ENCODE data around the gene HIPK3.
"Not testable (repeated sequence)": the region's sequence is repeated elsewhere in the genome, so short reads cannot be mapped to it uniquely, and the experiment has no call there.

HIPK3 gene

DNA sequence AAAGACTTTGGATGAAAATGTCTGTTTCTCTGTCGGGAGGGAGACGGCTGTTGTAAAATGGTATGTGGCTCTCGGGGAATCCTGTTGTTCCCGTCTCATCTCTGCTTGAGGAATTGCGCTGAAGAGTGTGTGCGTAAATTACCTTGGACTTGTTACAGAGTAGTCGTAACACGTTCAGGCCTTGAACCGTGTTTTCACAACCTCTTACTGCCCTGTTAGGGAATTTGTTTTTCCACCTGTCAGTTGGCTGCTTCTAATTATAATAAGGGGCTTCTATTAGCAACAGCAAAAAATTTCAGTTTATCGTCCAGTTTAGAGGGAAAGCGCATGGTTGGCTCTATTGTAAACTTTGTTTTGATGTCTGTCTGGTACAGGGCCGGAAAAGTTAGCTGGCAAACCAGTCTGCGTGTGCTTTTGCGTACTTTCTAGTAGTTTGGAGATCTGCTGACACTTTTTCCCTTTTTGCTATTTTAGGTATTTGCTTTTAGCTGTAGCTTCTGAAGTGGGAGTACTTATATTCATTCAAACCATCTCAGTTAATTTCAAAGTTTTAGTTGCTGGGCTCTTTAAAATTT, 1.5 kb downstream of the HIPK3 start:
- DNase-seq (ENCODE audit: low read depth), result peak; percentile 70

DNA sequence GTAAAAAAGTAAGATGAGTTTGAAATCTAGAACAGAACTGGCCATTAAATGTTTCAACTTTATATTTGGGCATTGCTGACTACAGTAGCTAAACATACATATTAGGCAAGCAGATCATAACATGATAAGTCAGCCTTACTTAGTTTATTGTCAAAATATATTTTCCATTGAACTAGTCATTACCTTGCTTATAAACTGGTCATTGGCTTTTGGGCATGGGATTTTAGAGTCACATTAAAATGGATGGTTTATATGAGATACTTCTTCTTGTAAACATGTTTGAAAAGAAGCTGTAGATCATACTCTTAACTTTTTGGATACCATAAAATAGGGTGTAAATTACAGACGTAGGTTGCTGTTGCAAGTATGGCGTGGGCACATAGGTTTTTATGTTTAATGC, 2.7 kb downstream of the HIPK3 start:
- no peak for DNase-seq (ENCODE audit: low read depth)

DNA sequence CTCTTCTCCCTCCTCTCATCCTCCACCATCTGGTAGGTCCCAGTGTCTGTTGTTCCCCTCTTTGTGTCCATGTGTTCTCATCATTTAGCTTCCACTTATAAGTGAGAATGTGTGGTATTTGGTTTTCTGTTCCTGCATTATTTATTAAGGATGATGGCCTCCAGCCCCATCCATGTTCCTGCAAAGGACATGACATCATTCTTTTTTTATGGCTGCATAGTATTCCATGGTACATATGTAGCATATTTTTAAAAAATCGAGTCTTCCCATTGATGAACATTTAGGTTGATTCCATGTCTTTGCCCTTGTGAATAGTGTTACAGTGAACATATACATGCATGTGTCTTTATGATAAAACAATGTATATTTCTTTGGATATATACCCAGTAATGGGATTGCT, 4.2 kb downstream of the HIPK3 start:
- not testable (repeated sequence) for DNase-seq (ENCODE audit: low read depth)

GRCh38 chr11:33262011-33262645, 4.9 kb downstream of the HIPK3 start:
- no peak for DNase-seq (ENCODE audit: low read depth)

GRCh38 chr11:33263549-33263948, 6.4 kb downstream of the HIPK3 start:
- DNase-seq (ENCODE audit: low read depth), result peak; percentile 46

GRCh38 chr11:33264926-33265325, 7.7 kb downstream of the HIPK3 start:
- no peak for DNase-seq (ENCODE audit: low read depth)

- peak; percentile 94 for DNase-seq (ENCODE audit: low read depth)
Measured at GRCh38 chr11:33266393-33267215, 9.4 kb downstream of the HIPK3 start.

- peak; percentile 43 for DNase-seq (ENCODE audit: low read depth)
Measured at GRCh38 chr11:33268945-33269540, 11.9 kb downstream of the HIPK3 start.

GRCh38 chr11:33269822-33270221, 12.6 kb downstream of the HIPK3 start:
- DNase-seq (ENCODE audit: low read depth), result no peak

DNA sequence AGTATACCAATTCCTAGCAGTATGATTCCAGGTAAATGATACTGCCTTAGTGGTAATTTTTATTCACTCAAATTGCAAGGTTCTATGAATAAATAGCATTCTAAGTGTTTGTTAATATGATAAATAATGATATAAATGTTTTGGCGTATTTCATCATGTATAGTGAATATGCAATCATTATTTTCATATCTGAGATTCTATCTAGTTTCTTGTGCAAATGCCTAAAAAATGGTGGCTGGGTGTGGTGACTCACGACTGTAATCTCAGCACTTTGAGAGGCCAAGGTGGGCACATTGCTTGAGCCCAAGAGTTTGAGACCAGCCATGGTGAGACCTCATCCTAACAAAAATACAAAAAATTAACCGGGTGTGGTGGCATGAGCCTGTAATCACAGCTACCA, 13.9 kb downstream of the HIPK3 start:
- no peak for DNase-seq (ENCODE audit: low read depth)

DNA sequence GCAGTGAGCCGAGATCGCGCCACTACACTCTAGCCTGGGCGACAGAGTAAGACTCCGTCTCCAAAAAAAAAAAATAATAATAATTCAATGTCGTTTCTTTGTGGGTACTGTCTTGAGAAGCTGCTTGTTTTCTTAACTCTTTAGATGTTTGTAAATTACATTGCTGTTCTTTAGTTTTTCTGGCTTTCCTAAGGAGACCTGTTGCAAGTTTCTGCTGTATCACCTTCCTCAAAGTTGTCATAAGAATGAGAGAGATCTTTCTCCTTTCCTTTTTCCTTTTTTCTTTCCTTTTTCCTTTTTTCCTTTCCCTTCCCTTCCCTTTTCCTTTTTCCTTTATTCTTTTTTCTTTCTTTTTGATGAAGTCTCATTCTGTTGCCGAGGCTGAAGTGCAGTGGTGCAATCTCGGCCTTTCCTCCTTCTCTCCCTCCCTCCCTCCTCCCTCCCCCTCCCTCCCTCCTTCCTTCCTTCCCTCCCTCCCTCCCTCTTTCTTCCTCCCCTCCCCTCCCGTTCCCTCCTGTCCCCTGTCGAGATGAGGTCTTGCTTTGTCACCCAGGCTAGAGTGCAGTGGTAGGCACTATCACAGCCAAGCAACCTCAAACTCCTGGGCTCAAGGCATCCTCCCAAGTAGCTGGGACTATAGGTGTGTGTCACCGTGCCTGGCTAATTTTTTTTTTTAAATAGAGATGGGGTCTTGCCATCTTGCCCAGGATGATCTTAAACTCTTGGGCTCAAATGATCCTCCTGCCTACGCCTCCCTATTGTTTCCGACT, 15.3 kb downstream of the HIPK3 start:
- DNase-seq (ENCODE audit: low read depth), result no peak

GRCh38 chr11:33273656-33274055, 16.5 kb downstream of the HIPK3 start:
- DNase-seq (ENCODE audit: low read depth), result no peak

DNA sequence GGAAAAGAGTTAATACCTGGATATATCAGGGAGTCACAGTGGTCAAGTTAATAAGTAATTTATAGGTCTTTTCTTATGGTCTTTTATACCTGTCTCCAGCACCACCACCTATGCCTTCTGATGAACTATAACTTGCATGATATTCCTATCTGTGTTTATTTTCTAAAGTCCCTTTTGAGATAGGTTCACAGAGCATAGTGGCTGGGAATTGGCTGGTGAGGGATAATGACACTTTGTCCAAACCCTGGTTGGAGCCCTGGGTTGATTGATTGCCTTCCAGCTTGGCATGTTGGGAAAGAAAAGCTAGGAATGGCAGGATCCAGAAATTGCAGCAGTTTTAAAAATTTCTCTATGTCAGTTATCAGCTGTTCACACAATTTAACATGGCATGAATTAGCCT, 23.2 kb downstream of the HIPK3 start:
- DNase-seq (ENCODE audit: low read depth), result no peak

- DNase-seq (ENCODE audit: low read depth), result no peak
Measured at GRCh38 chr11:33281758-33282157, 24.6 kb downstream of the HIPK3 start.

- DNase-seq (ENCODE audit: low read depth), result no peak
Measured at GRCh38 chr11:33284818-33285217, 27.6 kb downstream of the HIPK3 start.

GRCh38 chr11:33290319-33290718, 33.1 kb downstream of the HIPK3 start:
- DNase-seq (ENCODE audit: low read depth), result no peak

- peak; percentile 55 for DNase-seq (ENCODE audit: low read depth)
Measured at GRCh38 chr11:33291004-33291777, 34.0 kb downstream of the HIPK3 start.

- DNase-seq (ENCODE audit: low read depth), result no peak
Measured at GRCh38 chr11:33292311-33292710, 35.1 kb downstream of the HIPK3 start.

DNA sequence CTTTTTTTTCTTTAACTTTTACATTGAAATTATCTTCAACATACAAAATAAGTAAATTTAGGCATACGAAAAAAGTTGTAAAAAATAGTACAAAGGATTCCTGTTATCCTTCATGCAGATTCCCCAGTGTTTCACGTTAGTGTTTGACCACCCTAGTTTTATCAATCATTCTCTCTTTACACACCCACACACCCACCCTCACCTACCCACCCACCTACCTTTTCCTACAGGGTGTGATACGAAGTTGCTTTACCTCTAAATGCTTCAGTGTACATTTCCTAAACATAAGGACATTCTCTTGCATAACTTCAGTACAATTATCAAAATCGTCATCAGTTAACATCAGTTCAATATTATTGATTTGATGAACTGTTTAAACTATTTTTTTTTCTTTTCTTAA, 37.0 kb downstream of the HIPK3 start:
- no peak for DNase-seq (ENCODE audit: low read depth)

DNA sequence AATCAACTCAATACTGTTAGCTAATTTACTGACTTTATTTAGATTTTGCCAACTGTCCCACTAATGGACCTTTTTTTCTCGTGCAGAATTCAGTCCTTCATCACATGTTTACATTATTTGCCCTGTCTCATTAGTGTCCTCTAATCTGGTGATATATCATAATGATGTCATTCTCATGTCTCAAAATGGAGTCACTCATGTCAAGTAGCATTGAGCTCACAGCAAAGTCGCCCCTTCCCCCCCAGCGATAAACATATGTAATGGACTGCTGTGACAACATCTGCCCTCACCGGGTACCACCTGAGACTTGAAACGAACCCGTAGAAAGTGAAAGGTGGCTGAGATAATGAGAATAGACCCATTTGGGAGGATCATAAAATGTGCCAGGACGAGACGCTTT, 37.6 kb downstream of the HIPK3 start:
- no peak for DNase-seq (ENCODE audit: low read depth)

DNA sequence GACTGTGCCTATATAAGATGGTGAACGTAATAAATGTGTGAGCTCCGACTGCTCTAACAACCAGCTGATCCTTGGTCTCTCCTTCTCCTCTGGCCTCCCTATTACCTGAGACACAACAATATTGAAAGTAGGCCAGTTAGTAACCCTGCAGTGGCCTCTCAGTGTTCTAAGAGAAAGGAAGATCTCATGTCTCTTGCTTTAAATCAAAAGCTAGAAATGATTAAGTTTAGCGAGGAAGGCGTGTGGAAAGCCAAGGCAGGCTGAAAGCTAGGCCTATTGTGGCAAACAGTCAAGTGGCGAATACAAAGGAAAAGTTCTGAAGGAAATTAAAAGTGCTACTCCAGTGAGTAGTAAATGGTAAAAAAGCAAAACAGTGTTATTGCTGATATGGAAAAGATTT, 39.5 kb downstream of the HIPK3 start:
- DNase-seq (ENCODE audit: low read depth), result no peak

Data from amniotic epithelial cell (primary cell).